ENCODE results near the gene RAB30.

- TF ChIP-seq CTCF (IDR thresholded peaks at IDR 0.05): no peak
- no peak for TF ChIP-seq POLR2A (IDR thresholded peaks at IDR 0.05)
Observed at GRCh38 chr11:82937554-82937953, 134.1 kb downstream of the RAB30 start.
